GM12891 (cell line): Measurements from ENCODE around the gene PHF24.

Experiments
- POLR2A ChIP-seq: IDR thresholded peaks from 2 replicates; pipeline ENCODE4 v1.6.1; 2011; ENCODE audit warnings: low read depth, low read length, control low read depth
- POLR2AphosphoS5 ChIP-seq: IDR thresholded peaks from 2 replicates; pipeline ENCODE4 v1.6.1; 2011; ENCODE audit warnings: low read depth, low read length, control low read depth

DNA sequence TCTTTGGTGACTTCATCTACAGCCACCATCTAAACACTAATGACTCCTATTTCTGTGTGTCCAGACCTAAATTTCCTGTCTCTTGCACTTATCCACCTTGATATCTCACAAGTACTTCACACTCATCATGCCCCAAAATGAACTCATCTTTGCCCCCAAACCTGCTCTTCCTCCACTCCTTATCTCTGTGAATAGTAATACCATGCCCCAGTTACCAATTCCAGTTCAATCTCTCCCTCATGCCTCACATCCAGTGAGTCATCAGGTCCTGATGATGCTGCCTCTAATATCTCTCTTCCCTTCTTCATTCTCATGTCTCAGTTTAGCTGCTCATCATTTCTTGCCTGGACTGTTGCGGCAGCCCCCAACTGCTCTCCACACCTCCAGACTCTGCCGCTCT, 16.6 kb downstream of the PHF24 start:
- TF ChIP-seq POLR2A (no peak), POLR2AphosphoS5 (no peak)
